ENCODE data around the gene NAA10.

The NAA10 gene

DNA sequence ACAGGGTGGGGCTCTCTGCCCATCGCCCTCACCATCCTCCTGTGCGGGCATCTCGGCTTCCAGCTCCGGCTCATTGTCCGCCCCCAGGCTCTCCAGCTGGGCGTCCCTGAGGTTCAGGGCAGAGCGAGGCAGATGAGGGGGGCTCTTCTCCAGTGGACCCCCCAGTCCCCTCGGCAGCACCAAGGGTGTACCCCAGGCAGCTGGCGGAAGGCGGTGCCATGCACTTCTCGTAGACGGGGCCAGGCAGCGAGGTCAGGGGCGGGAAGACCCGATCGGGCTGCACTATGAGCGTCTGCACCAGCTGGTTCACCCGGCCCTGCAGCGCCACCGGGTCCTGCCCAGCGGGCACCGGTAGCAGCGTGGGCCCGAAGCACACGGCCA is 24.9 kb downstream of the NAA10 start:
- Histone ChIP-seq H3K9me2 (replicated peaks; ENCODE audit: low read depth, low read length) (no peaks in the 10 kb centered on the region), H3K9me3 (ENCODE audit: insufficient read depth, low read depth, low read length) (no peaks in the 10 kb centered on the region), H3K4me2 (ENCODE audit: low read depth, low read length, poor library complexity, severe bottlenecking) (no peak overlapping the region), H3K9ac (ENCODE audit: low read depth, low read length, poor library complexity, severe bottlenecking) (no peak overlapping the region), H4K20me1 (ENCODE audit: insufficient read depth, low read length, poor library complexity, severe bottlenecking) (no peaks in the 10 kb centered on the region), H3K4me3 (ENCODE audit: low read length, poor library complexity, severe bottlenecking) (no peak overlapping the region), H2AFZ (ENCODE audit: low read length) (no peak overlapping the region), H3F3A (ENCODE audit: low read depth) (no peaks in the 10 kb centered on the region), H3K27me3 (ENCODE audit: insufficient read depth, low read length, poor library complexity, severe bottlenecking) (no peaks in the 10 kb centered on the region), H3K4me1 (ENCODE audit: insufficient read depth, low read length, poor library complexity, severe bottlenecking) (no peaks in the 10 kb centered on the region), H3K79me2 (ENCODE audit: insufficient read depth, low read length) (no peaks in the 10 kb centered on the region), H3K36me3 (ENCODE audit: insufficient read depth, low read length) (peaks cover 14% of the 10 kb centered on the region; the same call in 1 of the 2 replicates)
- TF ChIP-seq CTCF (conservative IDR thresholded peaks at IDR 0.05; ENCODE audit: low read length) (no peak), EZH2phosphoT487 (IDR thresholded peaks at IDR 0.05; ENCODE audit: borderline replicate concordance) (no peak)

- H3F3A ChIP-seq (ENCODE audit: low read depth) = no peaks in the 10 kb centered on the region
- no peak overlapping the region for H2AFZ ChIP-seq (ENCODE audit: low read length)
- H3K36me3 ChIP-seq (ENCODE audit: insufficient read depth, low read length) = peaks cover 14% of the 10 kb centered on the region; the same call in 1 of the 2 replicates
- no peaks in the 10 kb centered on the region for H3K27me3 ChIP-seq (ENCODE audit: insufficient read depth, low read length, poor library complexity, severe bottlenecking)
- H3K9me2 ChIP-seq (replicated peaks; ENCODE audit: low read depth, low read length) = no peaks in the 10 kb centered on the region
- no peaks in the 10 kb centered on the region for H3K9me3 ChIP-seq (ENCODE audit: insufficient read depth, low read depth, low read length)
- H3K4me3 ChIP-seq (ENCODE audit: low read length, poor library complexity, severe bottlenecking) = no peak overlapping the region
- no peak overlapping the region for H3K4me2 ChIP-seq (ENCODE audit: low read depth, low read length, poor library complexity, severe bottlenecking)
- no peak for TF ChIP-seq CTCF (conservative IDR thresholded peaks at IDR 0.05; ENCODE audit: low read length)
- no peak for TF ChIP-seq EZH2phosphoT487 (IDR thresholded peaks at IDR 0.05; ENCODE audit: borderline replicate concordance)
- no peak overlapping the region for H3K9ac ChIP-seq (ENCODE audit: low read depth, low read length, poor library complexity, severe bottlenecking)
- H4K20me1 ChIP-seq (ENCODE audit: insufficient read depth, low read length, poor library complexity, severe bottlenecking) = no peaks in the 10 kb centered on the region
- H3K4me1 ChIP-seq (ENCODE audit: insufficient read depth, low read length, poor library complexity, severe bottlenecking) = no peaks in the 10 kb centered on the region
- no peaks in the 10 kb centered on the region for H3K79me2 ChIP-seq (ENCODE audit: insufficient read depth, low read length)
Observed at GRCh38 chrX:153909024-153909979, 25.5 kb downstream of the NAA10 start.

DNA sequence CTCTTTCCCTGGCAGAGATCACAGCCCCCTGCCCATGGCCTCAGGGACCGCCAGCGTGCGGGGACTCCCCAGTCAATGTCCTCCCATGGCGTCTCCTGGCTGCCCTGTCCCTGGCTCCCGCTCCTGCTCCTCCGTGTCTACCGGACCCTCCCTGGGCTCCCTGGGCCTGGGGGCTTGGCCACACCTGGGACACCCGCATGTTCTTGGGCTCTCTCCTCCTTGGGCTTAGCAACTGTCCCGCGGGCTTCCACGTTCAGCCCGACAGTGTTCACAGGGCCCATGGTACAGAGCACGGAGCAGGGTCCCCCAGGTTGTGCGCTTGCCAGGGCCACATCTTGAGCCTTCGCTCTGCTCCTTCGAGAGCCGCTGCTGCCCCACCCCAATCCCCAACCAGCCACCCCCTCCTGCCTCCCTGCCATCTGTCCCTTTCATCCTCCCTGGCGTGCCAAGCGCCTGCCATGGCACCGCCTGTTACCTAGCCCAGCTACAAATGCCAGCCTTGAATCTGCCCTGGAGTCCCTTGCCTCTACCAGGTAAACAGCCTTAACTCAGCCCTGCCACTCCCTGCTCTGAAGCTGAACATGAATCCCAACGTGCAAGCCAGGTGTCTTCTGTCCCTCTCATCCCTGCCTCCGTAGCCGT is 26.5 kb downstream of the NAA10 start:
- no peak overlapping the region for H2AFZ ChIP-seq (ENCODE audit: low read length)
- no peak overlapping the region for H3K4me2 ChIP-seq (ENCODE audit: low read depth, low read length, poor library complexity, severe bottlenecking)
- no peaks in the 10 kb centered on the region for H3K27me3 ChIP-seq (ENCODE audit: insufficient read depth, low read length, poor library complexity, severe bottlenecking)
- H3F3A ChIP-seq (ENCODE audit: low read depth) = no peaks in the 10 kb centered on the region
- peaks cover 12% of the 10 kb centered on the region; the same call in 1 of the 2 replicates for H3K36me3 ChIP-seq (ENCODE audit: insufficient read depth, low read length)
- no peaks in the 10 kb centered on the region for H4K20me1 ChIP-seq (ENCODE audit: insufficient read depth, low read length, poor library complexity, severe bottlenecking)
- no peaks in the 10 kb centered on the region for H3K4me1 ChIP-seq (ENCODE audit: insufficient read depth, low read length, poor library complexity, severe bottlenecking)
- no peaks in the 10 kb centered on the region for H3K9me3 ChIP-seq (ENCODE audit: insufficient read depth, low read depth, low read length)
- TF ChIP-seq CTCF (conservative IDR thresholded peaks at IDR 0.05; ENCODE audit: low read length) (no peak), EZH2phosphoT487 (IDR thresholded peaks at IDR 0.05; ENCODE audit: borderline replicate concordance) (no peak)
- no peaks in the 10 kb centered on the region for H3K9me2 ChIP-seq (replicated peaks; ENCODE audit: low read depth, low read length)
- H3K4me3 ChIP-seq (ENCODE audit: low read length, poor library complexity, severe bottlenecking) = no peak overlapping the region
- no peaks in the 10 kb centered on the region for H3K79me2 ChIP-seq (ENCODE audit: insufficient read depth, low read length)
- H3K9ac ChIP-seq (ENCODE audit: low read depth, low read length, poor library complexity, severe bottlenecking) = no peak overlapping the region

Data from Loucy (cell line).